Loucy (cell line): ENCODE data around the gene OR9I1.

Experiments
- H2AFZ ChIP-seq: fragments of 200-600 bp; sonication (generic); 2 replicates; pipeline ENCODE4 v1.6.0; 2016; ENCODE audit warnings: antibody characterized with exemption, mild to moderate bottlenecking, low read length, moderate library complexity
- H3F3A ChIP-seq: fragments of 200-600 bp; 2 replicates; pipeline ENCODE4 v1.6.0; 2016; ENCODE audit warnings: antibody characterized with exemption, low read depth, mild to moderate bottlenecking
- H3K27me3 ChIP-seq: fragments of 200-600 bp; sonication (generic); 2 replicates; pipeline ENCODE4 v1.6.1; 2014; ENCODE audit warnings: low read length, mild to moderate bottlenecking; ENCODE audit not compliant: insufficient read depth, poor library complexity, severe bottlenecking
- H3K36me3 ChIP-seq: fragments of 200-600 bp; sonication (generic); 2 replicates; pipeline ENCODE4 v1.6.1; 2016; ENCODE audit warnings: low read length; ENCODE audit not compliant: insufficient read depth
- H3K4me1 ChIP-seq: fragments of 200-600 bp; sonication (generic); 2 replicates; pipeline ENCODE4 v1.5.1; 2014; ENCODE audit warnings: low read length, mild to moderate bottlenecking; ENCODE audit not compliant: insufficient read depth, poor library complexity, severe bottlenecking
- H3K4me2 ChIP-seq: fragments of 200-600 bp; sonication (generic); 2 replicates; pipeline ENCODE4 v1.6.0; 2014; ENCODE audit warnings: antibody characterized with exemption, low read length, low read depth, mild to moderate bottlenecking; ENCODE audit not compliant: poor library complexity, severe bottlenecking
- H3K4me3 ChIP-seq: fragments of 200-600 bp; sonication (generic); 2 replicates; pipeline ENCODE4 v1.5.1; 2014; ENCODE audit warnings: low read length, mild to moderate bottlenecking, mixed read lengths; ENCODE audit not compliant: poor library complexity, severe bottlenecking
- H3K79me2 ChIP-seq: fragments of 200-600 bp; sonication (generic); 2 replicates; pipeline ENCODE4 v1.6.1; 2014; ENCODE audit warnings: low read length; ENCODE audit not compliant: insufficient read depth
- H3K9ac ChIP-seq: fragments of 200-600 bp; sonication (generic); 2 replicates; pipeline ENCODE4 v1.6.0; 2014; ENCODE audit warnings: mild to moderate bottlenecking, low read depth, low read length, moderate library complexity; ENCODE audit not compliant: poor library complexity, severe bottlenecking
- H3K9me2 ChIP-seq: fragments of 200-600 bp; sonication (generic); replicated peaks from 2 replicates; pipeline ENCODE4 v1.6.1; 2016; ENCODE audit warnings: low read depth, low read length, mixed read lengths
- H3K9me3 ChIP-seq: fragments of 200-600 bp; sonication (generic); 2 replicates; pipeline ENCODE4 v1.6.1; 2014; ENCODE audit warnings: mild to moderate bottlenecking, antibody characterized with exemption, low read length, low read depth; ENCODE audit not compliant: insufficient read depth
- H4K20me1 ChIP-seq: fragments of 200-600 bp; sonication (generic); 2 replicates; pipeline ENCODE4 v1.6.0; 2014; ENCODE audit warnings: antibody characterized with exemption, low read length, mild to moderate bottlenecking; ENCODE audit not compliant: insufficient read depth, poor library complexity, severe bottlenecking
- EZH2phosphoT487 ChIP-seq: fragments of 200-600 bp; IDR thresholded peaks from 2 replicates; pipeline ENCODE4 v1.6.1; 2018; ENCODE audit warnings: antibody characterized with exemption, mild to moderate bottlenecking, moderate library complexity, borderline replicate concordance
- TF ChIP-seq, protein P1 (sequence below): fragments of 200-600 bp; sonication (generic); conservative IDR thresholded peaks from 2 replicates; pipeline ENCODE4 v1.5.1; 2014; ENCODE audit warnings: mild to moderate bottlenecking, antibody characterized with exemption, low read length

The OR9I1 gene

GRCh38 chr11:58068655-58069054 is 56.7 kb downstream of the OR9I1 start:
- H3K9ac ChIP-seq, result no peak overlapping the region
- no peak overlapping the region for H3K4me2 ChIP-seq
- peaks cover 18% of the 10 kb centered on the region for H3K4me1 ChIP-seq
- H3K27me3 ChIP-seq, result no peaks in the 10 kb centered on the region
- H3K4me3 ChIP-seq, result no peak overlapping the region
- no peaks in the 10 kb centered on the region for H3K9me3 ChIP-seq
- no peaks in the 10 kb centered on the region for H3F3A ChIP-seq
- H3K9me2 ChIP-seq, result no peaks in the 10 kb centered on the region
- no peaks in the 10 kb centered on the region for H4K20me1 ChIP-seq
- no peak overlapping the region for H2AFZ ChIP-seq
- no peaks in the 10 kb centered on the region for H3K79me2 ChIP-seq
- TF ChIP-seq, protein P1, sequence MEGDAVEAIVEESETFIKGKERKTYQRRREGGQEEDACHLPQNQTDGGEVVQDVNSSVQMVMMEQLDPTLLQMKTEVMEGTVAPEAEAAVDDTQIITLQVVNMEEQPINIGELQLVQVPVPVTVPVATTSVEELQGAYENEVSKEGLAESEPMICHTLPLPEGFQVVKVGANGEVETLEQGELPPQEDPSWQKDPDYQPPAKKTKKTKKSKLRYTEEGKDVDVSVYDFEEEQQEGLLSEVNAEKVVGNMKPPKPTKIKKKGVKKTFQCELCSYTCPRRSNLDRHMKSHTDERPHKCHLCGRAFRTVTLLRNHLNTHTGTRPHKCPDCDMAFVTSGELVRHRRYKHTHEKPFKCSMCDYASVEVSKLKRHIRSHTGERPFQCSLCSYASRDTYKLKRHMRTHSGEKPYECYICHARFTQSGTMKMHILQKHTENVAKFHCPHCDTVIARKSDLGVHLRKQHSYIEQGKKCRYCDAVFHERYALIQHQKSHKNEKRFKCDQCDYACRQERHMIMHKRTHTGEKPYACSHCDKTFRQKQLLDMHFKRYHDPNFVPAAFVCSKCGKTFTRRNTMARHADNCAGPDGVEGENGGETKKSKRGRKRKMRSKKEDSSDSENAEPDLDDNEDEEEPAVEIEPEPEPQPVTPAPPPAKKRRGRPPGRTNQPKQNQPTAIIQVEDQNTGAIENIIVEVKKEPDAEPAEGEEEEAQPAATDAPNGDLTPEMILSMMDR, result no peak; the same call in 1 of the 2 replicates
- TF ChIP-seq EZH2phosphoT487, result no peak
- no peaks in the 10 kb centered on the region for H3K36me3 ChIP-seq

- H3K9me3 ChIP-seq, result no peaks in the 10 kb centered on the region
- no peaks in the 10 kb centered on the region for H3K27me3 ChIP-seq
- no peak overlapping the region for H3K9ac ChIP-seq
- H3F3A ChIP-seq, result no peaks in the 10 kb centered on the region
- no peak overlapping the region for H3K4me2 ChIP-seq
- peaks cover 18% of the 10 kb centered on the region for H3K4me1 ChIP-seq
- no peak overlapping the region for H2AFZ ChIP-seq
- no peaks in the 10 kb centered on the region for H3K36me3 ChIP-seq
- H4K20me1 ChIP-seq, result no peaks in the 10 kb centered on the region
- H3K9me2 ChIP-seq, result no peaks in the 10 kb centered on the region
- no peak for TF ChIP-seq EZH2phosphoT487
- TF ChIP-seq, protein P1, result no peak
- H3K4me3 ChIP-seq, result no peak overlapping the region
- H3K79me2 ChIP-seq, result no peaks in the 10 kb centered on the region
Measured at GRCh38 chr11:58067685-58068084, 57.6 kb downstream of the OR9I1 start.
